Mesendoderm (in vitro differentiated cells): ENCODE results near the gene OTUD5.

Source experiments
- DNase-seq: peaks from one replicate; pipeline ENCODE4 v3.0.0; 2013
- H2AK5ac ChIP-seq: 2 replicates; pipeline ENCODE4 v1.6.1; 2013; ENCODE audit warnings: low read length, inconsistent platforms
- H2BK120ac ChIP-seq: 2 replicates; pipeline ENCODE4 v1.6.1; 2013; ENCODE audit warnings: low read depth, mild to moderate bottlenecking, low read length, moderate library complexity, mixed read lengths
- H2BK15ac ChIP-seq: replicated peaks from 2 replicates; pipeline ENCODE4 v1.6.1; 2013; ENCODE audit warnings: low read depth, mild to moderate bottlenecking, moderate library complexity
- H2BK5ac ChIP-seq: 2 replicates; pipeline ENCODE4 v1.6.1; 2013; ENCODE audit warnings: low read length, inconsistent platforms
- H3K18ac ChIP-seq: 2 replicates; pipeline ENCODE4 v1.6.1; 2013; ENCODE audit warnings: mild to moderate bottlenecking, low read length, mixed read lengths
- H3K23ac ChIP-seq: one replicate; pipeline ENCODE4 v1.6.1; 2013; ENCODE audit warnings: low read length
- H3K27ac ChIP-seq: 2 replicates; pipeline ENCODE4 v1.5.1; 2013; ENCODE audit warnings: low read depth, mild to moderate bottlenecking, inconsistent platforms, low read length, moderate library complexity
- H3K27me3 ChIP-seq: 2 replicates; pipeline ENCODE4 v1.6.1; 2013; ENCODE audit warnings: low read length, control low read depth, mild to moderate bottlenecking, inconsistent platforms; ENCODE audit not compliant: insufficient read depth, poor library complexity
- H3K36me3 ChIP-seq: 2 replicates; pipeline ENCODE4 v1.6.1; 2013; ENCODE audit warnings: low read length, inconsistent platforms; ENCODE audit not compliant: control insufficient read depth, insufficient read depth
- H3K4ac ChIP-seq: one replicate; pipeline ENCODE4 v1.6.1; 2013; ENCODE audit warnings: low read depth, mild to moderate bottlenecking, low read length, moderate library complexity
- H3K4me1 ChIP-seq: 2 replicates; pipeline ENCODE4 v1.6.1; 2013; ENCODE audit warnings: low read depth, low read length, inconsistent platforms; ENCODE audit not compliant: control insufficient read depth
- H3K4me2 ChIP-seq: 2 replicates; pipeline ENCODE4 v1.6.1; 2013; ENCODE audit warnings: low read length
- H3K4me3 ChIP-seq: 2 replicates; pipeline ENCODE4 v1.5.1; 2013; ENCODE audit warnings: mild to moderate bottlenecking, low read length
- H3K56ac ChIP-seq: one replicate; pipeline ENCODE4 v1.6.1; 2013; ENCODE audit warnings: low read length
- H3K79me1 ChIP-seq: 2 replicates; pipeline ENCODE4 v1.6.1; 2013; ENCODE audit warnings: low read length, inconsistent platforms
- H3K79me2 ChIP-seq: 2 replicates; pipeline ENCODE4 v1.6.1; 2013; ENCODE audit warnings: mild to moderate bottlenecking, low read length; ENCODE audit not compliant: control insufficient read depth, insufficient read depth
- H3K9ac ChIP-seq: 2 replicates; pipeline ENCODE4 v1.6.1; 2013; ENCODE audit warnings: low read length, inconsistent platforms
- H4K5ac ChIP-seq: one replicate; pipeline ENCODE4 v1.6.1; 2013; ENCODE audit warnings: low read length
- H4K8ac ChIP-seq: one replicate; pipeline ENCODE4 v1.6.1; 2013; ENCODE audit warnings: low read depth, mild to moderate bottlenecking, control low read depth, low read length, moderate library complexity
- WGBS: extraction: QIAGEN DNeasy Blood & Tissue Kit; methylation state at CpG from one replicate; pipeline ENCODE4 v1.1.7; 2013; ENCODE audit warnings: low lambda C conversion rate, missing lambda C conversion rate; ENCODE audit not compliant: insufficient coverage; ENCODE audit errors: extremely low coverage; 5-methylcytosine and 5-hydroxymethylcytosine counted together

The OTUD5 gene

DNA sequence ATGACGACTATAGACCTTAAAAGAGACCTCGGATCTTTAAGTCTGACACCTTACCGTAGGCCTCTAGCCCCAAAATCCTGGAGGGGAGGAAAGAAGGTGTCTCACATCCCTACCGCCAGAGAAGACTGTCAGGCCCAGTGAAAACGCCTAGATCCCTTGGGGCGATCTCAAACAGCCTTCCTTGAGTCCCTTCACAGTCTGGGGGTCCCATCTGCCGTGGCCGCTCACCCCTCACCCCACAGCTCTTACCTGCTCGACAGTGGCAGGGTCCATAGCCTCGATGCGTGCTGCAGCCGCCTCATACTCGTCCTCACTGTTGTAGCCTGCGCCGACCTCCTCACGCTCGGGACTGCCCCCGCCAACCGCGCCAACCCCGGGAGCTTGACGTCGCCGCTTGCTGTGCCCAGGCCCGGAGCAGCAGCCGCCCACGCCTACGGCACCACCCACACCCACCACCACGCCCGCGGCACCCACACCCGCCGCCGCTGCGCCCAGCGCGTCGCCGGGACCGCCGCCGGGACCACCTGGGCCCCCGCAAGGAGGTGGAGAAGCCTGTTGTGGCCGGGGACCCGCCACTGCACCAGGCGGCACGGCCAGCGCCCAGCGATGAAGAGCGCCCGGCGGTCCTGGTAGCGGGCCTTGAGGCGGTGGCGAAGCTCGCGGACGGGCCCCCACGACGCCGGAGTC lies 536 bp downstream of the OTUD5 start:
- Histone ChIP-seq H3K79me2 (peaks cover 44% of the 10 kb centered on the region), H2AK5ac (no peak overlapping the region), H3K4me2 (peak overlapping the region; percentile 59), H3K79me1 (no peaks in the 10 kb centered on the region), H3K27ac (peak overlapping the region; percentile 83), H4K5ac (no peak overlapping the region), H4K8ac (no peak overlapping the region), H3K23ac (no peak overlapping the region), H3K9ac (peak overlapping the region; percentile 82), H2BK15ac (no peak overlapping the region), H3K56ac (peak overlapping the region; percentile 92), H3K4me1 (no peaks in the 10 kb centered on the region), H2BK5ac (no peak overlapping the region), H3K4me3 (peak overlapping the region; percentile 42), H2BK120ac (no peak overlapping the region), H3K27me3 (no peaks in the 10 kb centered on the region), H3K36me3 (no peaks in the 10 kb centered on the region), H3K4ac (no peak overlapping the region), H3K18ac (peak overlapping the region; percentile 26)
- DNase-seq, result no peak
- WGBS, result no CpG with 5 or more reads among the region's 61 CpGs

GRCh38 chrX:48948589-48948988 lies 8.8 kb downstream of the OTUD5 start:
- H2BK15ac ChIP-seq, result no peak overlapping the region
- no peak overlapping the region for H3K56ac ChIP-seq
- H3K27ac ChIP-seq, result no peak overlapping the region
- no peak overlapping the region for H3K4ac ChIP-seq
- no peak overlapping the region for H3K4me2 ChIP-seq
- no peaks in the 10 kb centered on the region for H3K27me3 ChIP-seq
- no peak overlapping the region for H3K4me3 ChIP-seq
- no CpG with 5 or more reads among the region's 1 CpG for WGBS
- no peak overlapping the region for H3K23ac ChIP-seq
- no peak overlapping the region for H3K9ac ChIP-seq
- DNase-seq, result no peak
- H4K8ac ChIP-seq, result no peak overlapping the region
- peaks cover 15% of the 10 kb centered on the region for H3K79me2 ChIP-seq
- no peak overlapping the region for H4K5ac ChIP-seq
- H3K18ac ChIP-seq, result no peak overlapping the region
- H2AK5ac ChIP-seq, result no peak overlapping the region
- H2BK5ac ChIP-seq, result no peak overlapping the region
- H2BK120ac ChIP-seq, result no peak overlapping the region
- H3K4me1 ChIP-seq, result no peaks in the 10 kb centered on the region
- H3K36me3 ChIP-seq, result no peaks in the 10 kb centered on the region
- no peaks in the 10 kb centered on the region for H3K79me1 ChIP-seq

DNA sequence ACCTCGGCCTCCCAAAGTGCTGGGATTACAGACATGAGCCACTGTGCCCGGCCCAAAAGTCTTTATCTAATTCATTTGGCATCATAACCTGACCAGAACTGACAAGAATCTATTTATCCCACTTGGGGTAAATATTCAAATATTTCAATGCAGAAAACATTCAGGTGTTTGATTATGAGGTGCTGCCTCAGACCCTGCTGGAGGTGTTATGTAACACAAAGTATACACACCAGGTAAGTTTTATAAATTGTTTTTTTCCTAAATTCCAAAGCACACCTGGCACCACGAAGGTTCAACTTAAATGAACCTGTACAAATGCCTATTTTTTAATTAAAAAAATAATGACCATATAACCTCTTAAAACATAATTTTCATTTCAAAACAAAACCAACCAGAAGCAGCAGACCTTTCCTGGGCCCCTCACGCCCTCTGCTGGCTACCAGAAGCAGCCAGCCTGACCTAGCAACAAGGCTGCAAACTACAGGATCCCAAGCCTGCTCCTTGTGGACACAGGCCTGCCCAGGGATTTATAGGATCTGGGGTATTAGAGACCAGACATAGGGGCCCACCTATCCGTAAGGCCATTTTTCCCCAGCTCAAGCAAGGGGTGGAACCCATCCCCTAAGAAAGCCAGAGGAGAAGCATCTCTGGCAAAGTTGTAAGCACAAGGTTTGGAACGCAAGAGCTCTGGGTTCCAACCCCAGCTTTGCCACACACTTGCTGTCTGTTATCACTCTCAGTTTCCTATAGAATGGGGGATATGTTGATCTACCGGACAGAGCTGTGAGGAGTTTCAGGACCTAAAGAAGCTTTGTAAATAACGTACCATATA lies 11.7 kb downstream of the OTUD5 start:
- H2BK15ac ChIP-seq, result no peak overlapping the region
- H3K4me2 ChIP-seq, result no peak overlapping the region
- H3K56ac ChIP-seq, result no peak overlapping the region
- H3K79me1 ChIP-seq, result no peaks in the 10 kb centered on the region
- no peak overlapping the region for H3K9ac ChIP-seq
- no peak overlapping the region for H3K18ac ChIP-seq
- peak; percentile 56 for DNase-seq
- no peak overlapping the region for H3K4ac ChIP-seq
- no peak overlapping the region for H3K4me3 ChIP-seq
- H3K23ac ChIP-seq, result no peak overlapping the region
- H3K27me3 ChIP-seq, result no peaks in the 10 kb centered on the region
- H3K27ac ChIP-seq, result no peak overlapping the region
- no peak overlapping the region for H4K5ac ChIP-seq
- H2BK120ac ChIP-seq, result no peak overlapping the region
- H3K4me1 ChIP-seq, result no peaks in the 10 kb centered on the region
- no peak overlapping the region for H2AK5ac ChIP-seq
- no peak overlapping the region for H4K8ac ChIP-seq
- H3K79me2 ChIP-seq, result no peaks in the 10 kb centered on the region
- no peaks in the 10 kb centered on the region for H3K36me3 ChIP-seq
- no peak overlapping the region for H2BK5ac ChIP-seq
- no CpG with 5 or more reads among the region's 8 CpGs for WGBS

DNA sequence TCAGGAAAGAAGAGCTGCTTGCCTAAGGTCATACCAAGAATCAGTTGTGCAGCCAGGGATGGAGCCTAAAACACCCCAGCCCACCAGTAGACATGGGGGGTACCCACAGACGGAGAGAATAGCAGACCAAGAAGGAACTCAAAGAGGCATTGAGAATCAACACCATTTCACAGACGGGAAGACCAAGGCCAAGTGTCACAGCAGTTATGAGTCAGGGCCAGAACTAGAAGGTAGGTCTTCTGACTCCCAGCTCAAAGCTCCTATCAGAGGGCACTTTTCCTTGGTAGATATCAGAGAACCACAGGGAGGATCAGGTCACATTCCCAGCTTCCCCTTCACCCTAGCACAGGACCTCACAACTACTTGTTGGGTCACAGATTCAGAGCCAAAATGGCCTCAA lies 14.5 kb downstream of the OTUD5 start:
- H4K8ac ChIP-seq, result no peak overlapping the region
- no peaks in the 10 kb centered on the region for H3K4me1 ChIP-seq
- no peak overlapping the region for H2BK120ac ChIP-seq
- H3K4ac ChIP-seq, result no peak overlapping the region
- peaks cover 3% of the 10 kb centered on the region for H3K79me2 ChIP-seq
- no peak overlapping the region for H3K56ac ChIP-seq
- no peak overlapping the region for H3K27ac ChIP-seq
- H3K9ac ChIP-seq, result no peak overlapping the region
- H3K36me3 ChIP-seq, result no peaks in the 10 kb centered on the region
- H3K4me3 ChIP-seq, result no peak overlapping the region
- WGBS, result no CpG with 5 or more reads among the region's 2 CpGs
- no peak overlapping the region for H2BK5ac ChIP-seq
- no peak overlapping the region for H3K23ac ChIP-seq
- H3K18ac ChIP-seq, result no peak overlapping the region
- DNase-seq, result no peak
- H2AK5ac ChIP-seq, result no peak overlapping the region
- H4K5ac ChIP-seq, result no peak overlapping the region
- no peak overlapping the region for H3K4me2 ChIP-seq
- no peaks in the 10 kb centered on the region for H3K27me3 ChIP-seq
- no peaks in the 10 kb centered on the region for H3K79me1 ChIP-seq
- no peak overlapping the region for H2BK15ac ChIP-seq

DNA sequence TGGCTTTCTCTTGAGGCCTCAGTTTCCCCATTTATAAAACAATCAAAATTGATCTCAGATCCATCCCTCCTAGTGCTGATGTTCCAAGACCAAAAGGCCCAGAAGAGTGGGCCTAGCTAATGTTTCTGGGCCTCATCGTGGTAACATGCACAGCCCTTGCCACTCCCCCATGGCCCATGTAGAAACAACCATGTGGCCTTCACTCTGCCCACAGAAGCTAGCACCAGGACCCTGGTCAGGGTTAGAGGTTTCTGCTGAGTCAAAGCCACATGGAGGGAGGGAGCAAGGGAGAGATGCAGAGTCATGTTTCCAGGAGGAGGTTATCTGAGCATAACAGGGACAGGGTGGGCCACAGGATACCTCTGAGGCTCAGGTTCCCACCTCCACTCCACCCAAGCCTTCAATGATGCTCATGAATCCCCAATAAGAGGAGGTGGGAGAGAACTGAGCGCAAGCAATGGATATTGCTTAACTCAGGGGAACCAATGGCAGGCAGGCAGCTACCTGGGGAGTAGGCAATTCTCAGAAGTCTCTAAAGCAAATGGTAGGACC lies 16.9 kb downstream of the OTUD5 start:
- Histone ChIP-seq H3K9ac (no peak overlapping the region), H3K27ac (no peak overlapping the region), H3K56ac (no peak overlapping the region), H3K4me2 (no peak overlapping the region), H3K36me3 (no peaks in the 10 kb centered on the region), H4K8ac (no peak overlapping the region), H3K4ac (no peak overlapping the region), H2BK5ac (no peak overlapping the region), H3K4me1 (no peaks in the 10 kb centered on the region), H3K4me3 (no peak overlapping the region), H3K79me2 (peaks cover 6% of the 10 kb centered on the region), H2BK15ac (no peak overlapping the region), H3K79me1 (no peaks in the 10 kb centered on the region), H3K23ac (no peak overlapping the region), H2BK120ac (no peak overlapping the region), H4K5ac (no peak overlapping the region), H2AK5ac (no peak overlapping the region), H3K18ac (no peak overlapping the region), H3K27me3 (no peaks in the 10 kb centered on the region)
- no peak for DNase-seq
- WGBS, result no CpG with 5 or more reads among the region's 2 CpGs
